Panc1 (cell line): ENCODE measurements around the gene LRRFIP1. TPM values are rescaled to one million over a fixed set of nuclear protein-coding genes. Genes with fewer than 3 reads are reported as not detected.

Source experiments
- ATAC-seq: fragments of 200-7000 bp; cut with Tn5 transposase; 2 replicates; pipeline ENCODE4 v1.9.1; 2020; ENCODE audit warnings: mild to moderate bottlenecking, moderate library complexity
- BruUV-seq: library from RNA; stranded (reverse); fragments of 400-500 nt; replicated peaks from 2 replicates; lab custom pipeline; 2021; lab: Mats Ljungman, UMichigan
- CTCF ChIA-PET: fragments of 300-600 bp; sonication (Branson Sonifier 250); formaldehyde crosslinking; loops from one replicate; lab custom pipeline; 2022; ENCODE audit warnings: antibody characterized with exemption; lab: Charles Lee
- POLR2A ChIA-PET: fragments of 300-600 bp; sonication (Branson Sonifier 250); formaldehyde crosslinking; loops from one replicate; lab custom pipeline; 2022; ENCODE audit warnings: antibody characterized with exemption; lab: Charles Lee
- DNase-seq: peaks from one replicate; pipeline ENCODE4 v3.0.0-alpha.2; 2010; ENCODE audit warnings: low read depth, low spot score
- H3K27ac ChIP-seq: 2 replicates; pipeline ENCODE4 v1.5.1; 2011; ENCODE audit warnings: mild to moderate bottlenecking, low read length, inconsistent platforms
- H3K27me3 ChIP-seq: fragments of 200-500 bp; sonication (Bioruptor generic); 2 replicates; pipeline ENCODE4 v1.6.0; 2014; ENCODE audit warnings: low read length, inconsistent platforms; ENCODE audit not compliant: control insufficient read depth, insufficient read depth
- H3K36me3 ChIP-seq: fragments of 200-500 bp; sonication (Bioruptor generic); 2 replicates; pipeline ENCODE4 v1.5.1; 2014; ENCODE audit warnings: inconsistent platforms, mild to moderate bottlenecking, low read length, moderate library complexity; ENCODE audit not compliant: control insufficient read depth, insufficient read depth
- H3K4me1 ChIP-seq: 2 replicates; pipeline ENCODE4 v1.5.1; 2011; ENCODE audit warnings: inconsistent platforms, mild to moderate bottlenecking, low read length, moderate library complexity; ENCODE audit not compliant: control insufficient read depth, insufficient read depth
- H3K4me3 ChIP-seq, 2 experiments: 2 replicates each; pipeline ENCODE4 v1.5.1; 2011 to 2012; ENCODE audit warnings: low read depth in 2 of 2, low read length in 2 of 2, mild to moderate bottlenecking in 2 of 2, inconsistent platforms in 1 of 2, moderate library complexity in 1 of 2
- H3K9me3 ChIP-seq: fragments of 200-500 bp; sonication (Bioruptor generic); 2 replicates; pipeline ENCODE4 v1.5.1; 2014; ENCODE audit warnings: low read depth, mild to moderate bottlenecking, inconsistent platforms, low read length, moderate library complexity; ENCODE audit not compliant: control insufficient read depth, insufficient read depth
- POLR2AphosphoS5 ChIP-seq: IDR thresholded peaks from 2 replicates; pipeline ENCODE4 v1.6.1; 2012; ENCODE audit warnings: mild to moderate bottlenecking, low read depth, low read length, moderate library complexity
- SIN3A ChIP-seq: IDR thresholded peaks from 2 replicates; pipeline ENCODE4 v1.6.1; 2012; ENCODE audit warnings: low read depth, mild to moderate bottlenecking, low read length, moderate library complexity, borderline replicate concordance; ENCODE audit not compliant: insufficient read depth
- TCF7L2 ChIP-seq: IDR thresholded peaks from 2 replicates; pipeline ENCODE4 v1.6.1; 2011; ENCODE audit warnings: mild to moderate bottlenecking, low read depth, low read length, inconsistent platforms
- in situ Hi-C: cut with HindIII; loops from 2 replicates; pipeline ENCODE4 v1.10.0; 2016; ENCODE audit warnings: low sequenced_read_pairs, low pct_unique_long_range_greater_than_20kb
- intact Hi-C: fragments of 100-400 bp; cut with micrococcal nuclease; formaldehyde crosslinking; loops from one replicate; pipeline ENCODE4 v1.10.0; 2022; ENCODE audit not compliant: unreplicated experiment
- total RNA-seq: library from RNA; stranded (reverse); gene quantifications from one replicate; pipeline ENCODE4 v1.2.1, GENCODE V29; 2021; ENCODE audit not compliant: unreplicated experiment
- TF ChIP-seq, protein P1 (sequence below): fragments of 450-650 bp; IDR thresholded peaks from 2 replicates; pipeline ENCODE4 v1.5.1; 2017; ENCODE audit warnings: mild to moderate bottlenecking
- TF ChIP-seq, protein P2 (sequence below), 2 experiments: IDR thresholded peaks; 2 replicates each; pipeline ENCODE4 v1.6.1; 2011 to 2012; ENCODE audit warnings: low read depth in 2 of 2, control low read depth in 1 of 2, low read length in 1 of 2, mild to moderate bottlenecking in 1 of 2, moderate library complexity in 1 of 2; ENCODE audit not compliant: insufficient read depth in 1 of 2

The LRRFIP1 gene
- total RNA-seq, 1 experiment from 2014 or later = 121 TPM

DNA sequence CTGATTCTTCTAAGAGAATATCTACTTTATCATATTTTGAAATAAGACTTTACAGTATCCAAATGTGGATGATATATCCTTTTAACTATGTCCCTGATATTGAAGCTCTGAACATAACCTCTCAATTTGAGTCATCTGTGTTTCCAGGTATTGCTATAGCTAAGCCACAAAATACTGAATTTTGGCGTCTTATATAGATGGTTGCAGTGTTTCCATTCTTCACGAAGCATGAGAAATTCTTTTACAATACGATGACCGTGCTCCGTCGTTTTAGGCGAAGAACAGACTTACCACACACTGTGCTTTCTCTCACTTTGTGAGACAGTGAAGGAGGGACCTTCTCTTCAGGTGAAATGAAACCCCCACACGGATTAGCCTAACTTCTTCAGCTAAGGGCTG lies 45.3 kb downstream of the LRRFIP1 start:
- in situ Hi-C loops (no loop called here), intact Hi-C loops (loop anchor here (2.0 kb wide), 1 partner anchor 72 kb away; no protein-coding TSS in a partner anchor)
- no TSS peak for BruUV-seq
- DNase-seq = no peak
- Histone ChIP-seq H3K4me1 (peaks cover 36% of the 10 kb centered on the region), H3K9me3 (no peaks in the 10 kb centered on the region), H3K27me3 (no peaks in the 10 kb centered on the region), H3K27ac (peak overlapping the region; percentile 77), H3K4me3 (peak overlapping the region; percentile 47 to 69; a peak in 3 of 4 replicates), H3K36me3 (no peaks in the 10 kb centered on the region)
- TF ChIP-seq, protein P1, sequence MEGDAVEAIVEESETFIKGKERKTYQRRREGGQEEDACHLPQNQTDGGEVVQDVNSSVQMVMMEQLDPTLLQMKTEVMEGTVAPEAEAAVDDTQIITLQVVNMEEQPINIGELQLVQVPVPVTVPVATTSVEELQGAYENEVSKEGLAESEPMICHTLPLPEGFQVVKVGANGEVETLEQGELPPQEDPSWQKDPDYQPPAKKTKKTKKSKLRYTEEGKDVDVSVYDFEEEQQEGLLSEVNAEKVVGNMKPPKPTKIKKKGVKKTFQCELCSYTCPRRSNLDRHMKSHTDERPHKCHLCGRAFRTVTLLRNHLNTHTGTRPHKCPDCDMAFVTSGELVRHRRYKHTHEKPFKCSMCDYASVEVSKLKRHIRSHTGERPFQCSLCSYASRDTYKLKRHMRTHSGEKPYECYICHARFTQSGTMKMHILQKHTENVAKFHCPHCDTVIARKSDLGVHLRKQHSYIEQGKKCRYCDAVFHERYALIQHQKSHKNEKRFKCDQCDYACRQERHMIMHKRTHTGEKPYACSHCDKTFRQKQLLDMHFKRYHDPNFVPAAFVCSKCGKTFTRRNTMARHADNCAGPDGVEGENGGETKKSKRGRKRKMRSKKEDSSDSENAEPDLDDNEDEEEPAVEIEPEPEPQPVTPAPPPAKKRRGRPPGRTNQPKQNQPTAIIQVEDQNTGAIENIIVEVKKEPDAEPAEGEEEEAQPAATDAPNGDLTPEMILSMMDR = no peak
- TF ChIP-seq, protein P2, sequence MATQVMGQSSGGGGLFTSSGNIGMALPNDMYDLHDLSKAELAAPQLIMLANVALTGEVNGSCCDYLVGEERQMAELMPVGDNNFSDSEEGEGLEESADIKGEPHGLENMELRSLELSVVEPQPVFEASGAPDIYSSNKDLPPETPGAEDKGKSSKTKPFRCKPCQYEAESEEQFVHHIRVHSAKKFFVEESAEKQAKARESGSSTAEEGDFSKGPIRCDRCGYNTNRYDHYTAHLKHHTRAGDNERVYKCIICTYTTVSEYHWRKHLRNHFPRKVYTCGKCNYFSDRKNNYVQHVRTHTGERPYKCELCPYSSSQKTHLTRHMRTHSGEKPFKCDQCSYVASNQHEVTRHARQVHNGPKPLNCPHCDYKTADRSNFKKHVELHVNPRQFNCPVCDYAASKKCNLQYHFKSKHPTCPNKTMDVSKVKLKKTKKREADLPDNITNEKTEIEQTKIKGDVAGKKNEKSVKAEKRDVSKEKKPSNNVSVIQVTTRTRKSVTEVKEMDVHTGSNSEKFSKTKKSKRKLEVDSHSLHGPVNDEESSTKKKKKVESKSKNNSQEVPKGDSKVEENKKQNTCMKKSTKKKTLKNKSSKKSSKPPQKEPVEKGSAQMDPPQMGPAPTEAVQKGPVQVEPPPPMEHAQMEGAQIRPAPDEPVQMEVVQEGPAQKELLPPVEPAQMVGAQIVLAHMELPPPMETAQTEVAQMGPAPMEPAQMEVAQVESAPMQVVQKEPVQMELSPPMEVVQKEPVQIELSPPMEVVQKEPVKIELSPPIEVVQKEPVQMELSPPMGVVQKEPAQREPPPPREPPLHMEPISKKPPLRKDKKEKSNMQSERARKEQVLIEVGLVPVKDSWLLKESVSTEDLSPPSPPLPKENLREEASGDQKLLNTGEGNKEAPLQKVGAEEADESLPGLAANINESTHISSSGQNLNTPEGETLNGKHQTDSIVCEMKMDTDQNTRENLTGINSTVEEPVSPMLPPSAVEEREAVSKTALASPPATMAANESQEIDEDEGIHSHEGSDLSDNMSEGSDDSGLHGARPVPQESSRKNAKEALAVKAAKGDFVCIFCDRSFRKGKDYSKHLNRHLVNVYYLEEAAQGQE (IDR thresholded peaks at IDR 0.05; ENCODE audit: insufficient read depth in 1 of 2, low read depth in 2 of 2, low read length in 1 of 2) = no peak
- TF ChIP-seq TCF7L2 (no peak), SIN3A (no peak), POLR2AphosphoS5 (no peak)
- POLR2A ChIA-PET = no interaction called here
- ATAC-seq = no peak
- CTCF ChIA-PET = interaction anchor here (0.6 to 3.1 kb wide), 6 partner anchors 9 to 200 kb away, joined by 3 to 23 read pairs (median 10); no protein-coding TSS in a partner anchor

DNA sequence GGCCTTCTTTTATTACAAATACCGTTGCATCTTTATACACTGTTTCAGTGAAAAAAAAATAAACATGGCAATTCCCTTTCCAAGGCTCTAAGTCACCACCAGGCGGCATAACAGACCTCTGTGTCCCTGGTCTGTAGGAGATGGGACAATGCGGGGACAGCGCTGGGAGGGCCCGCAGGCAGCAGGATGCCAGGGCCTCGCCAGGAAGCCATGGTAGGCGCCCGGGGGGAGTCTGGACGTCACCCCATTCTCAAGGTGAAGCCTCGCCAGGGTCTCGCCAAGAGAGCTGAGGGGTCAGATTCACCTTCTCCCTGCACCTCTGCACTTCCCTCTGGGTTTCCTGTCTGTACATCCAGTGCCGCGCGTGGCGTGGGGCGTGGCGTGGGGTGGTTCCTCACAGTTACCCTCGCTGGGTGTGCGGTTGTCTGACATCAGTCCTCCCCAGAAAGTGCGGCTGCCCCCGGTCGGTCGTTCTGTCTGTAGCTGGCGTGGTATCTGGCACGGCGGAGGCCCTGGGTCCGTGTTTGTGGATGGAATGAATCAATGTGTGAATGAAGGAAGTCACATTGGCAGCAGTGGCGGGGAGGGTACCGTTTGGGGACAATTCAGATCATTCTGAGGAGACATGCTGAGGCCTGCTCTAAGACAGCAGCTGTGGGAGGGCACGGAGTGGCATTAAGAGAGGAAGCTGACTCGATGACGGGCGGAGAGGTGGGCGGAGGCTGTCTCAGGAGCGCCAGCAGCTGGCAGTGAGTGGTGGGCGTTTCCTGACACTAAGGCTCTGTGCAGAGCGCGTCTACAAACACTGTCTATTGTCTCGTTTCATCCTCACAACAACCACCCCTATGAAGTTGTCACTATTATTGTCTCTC lies 46.0 kb downstream of the LRRFIP1 start:
- ATAC-seq (peak; percentile 89), DNase-seq (no peak)
- H3K4me1 ChIP-seq = peaks cover 36% of the 10 kb centered on the region
- peak overlapping the region; percentile 47 to 69 for H3K4me3 ChIP-seq
- H3K9me3 ChIP-seq = no peaks in the 10 kb centered on the region
- intact Hi-C loops = loop anchor here (2.0 kb wide), 1 partner anchor 71 kb away; no protein-coding TSS in a partner anchor
- BruUV-seq = no TSS peak
- in situ Hi-C loops = no loop called here
- H3K27ac ChIP-seq = peak overlapping the region; percentile 77
- no peaks in the 10 kb centered on the region for H3K27me3 ChIP-seq
- POLR2A ChIA-PET = no interaction called here
- TF ChIP-seq, protein P1 = peak; percentile 91
- no peak for TF ChIP-seq POLR2AphosphoS5
- TF ChIP-seq, protein P2 (IDR thresholded peaks at IDR 0.05; ENCODE audit: insufficient read depth in 1 of 2, low read depth in 2 of 2, low read length in 1 of 2) = no peak
- no peak for TF ChIP-seq TCF7L2
- 0 out of 2 replicates have a peak, but pooled peaks have one; percentile 39 for TF ChIP-seq SIN3A
- CTCF ChIA-PET = interaction anchor here (0.7 to 3.1 kb wide), 8 partner anchors 9 to 101 kb away, joined by 3 to 23 read pairs (median 5); no protein-coding TSS in a partner anchor
- H3K36me3 ChIP-seq = no peaks in the 10 kb centered on the region
